ENCODE data around the gene PRR16.
"Not testable (repeated sequence)": the region's sequence is repeated elsewhere in the genome, so short reads cannot be mapped to it uniquely, and the experiment has no call there.

PRR16 gene

DNA sequence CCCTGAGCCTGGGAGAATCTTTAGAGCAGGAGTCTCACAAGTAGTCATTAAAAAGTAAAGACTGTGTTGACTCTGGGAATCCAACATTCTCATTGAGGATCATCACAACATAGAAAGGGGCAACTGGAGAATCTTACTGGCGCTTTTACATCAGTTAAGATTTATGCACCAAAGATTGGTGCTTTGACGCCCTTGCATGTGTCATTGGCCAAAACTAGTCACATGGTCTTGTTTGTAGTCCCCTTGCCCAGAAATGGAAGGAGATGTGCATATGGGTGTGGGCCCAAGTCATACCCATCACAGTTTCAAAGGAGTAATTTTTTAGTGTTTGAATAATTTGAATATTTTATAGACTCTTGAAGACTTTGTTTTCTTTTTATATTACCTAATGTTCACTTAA, 228.2 kb downstream of the PRR16 start:
- no peaks in the 10 kb centered on the region for H3K4me1 ChIP-seq (ENCODE audit: insufficient read depth, insufficient read length)
- H3K9ac ChIP-seq (ENCODE audit: insufficient read length, low read depth): no peak overlapping the region
- peaks cover 20% of the 10 kb centered on the region for H3K9me3 ChIP-seq (ENCODE audit: insufficient read depth, low read length)
- DNase-seq (ENCODE audit: low read depth, low spot score): no peak
- H3K4me3 ChIP-seq (ENCODE audit: insufficient read length, low read depth): no peak overlapping the region
- no peaks in the 10 kb centered on the region for H3K36me3 ChIP-seq (ENCODE audit: insufficient read depth, insufficient read length, low read length)
- no peak for TF ChIP-seq YY1 (IDR thresholded peaks at IDR 0.05; ENCODE audit: insufficient read depth, insufficient read length)
- no peak for TF ChIP-seq ZNF274 (IDR thresholded peaks at IDR 0.05; ENCODE audit: low read depth, low read length)
- H3K27me3 ChIP-seq (ENCODE audit: insufficient read depth, insufficient read length): no peaks in the 10 kb centered on the region

DNA sequence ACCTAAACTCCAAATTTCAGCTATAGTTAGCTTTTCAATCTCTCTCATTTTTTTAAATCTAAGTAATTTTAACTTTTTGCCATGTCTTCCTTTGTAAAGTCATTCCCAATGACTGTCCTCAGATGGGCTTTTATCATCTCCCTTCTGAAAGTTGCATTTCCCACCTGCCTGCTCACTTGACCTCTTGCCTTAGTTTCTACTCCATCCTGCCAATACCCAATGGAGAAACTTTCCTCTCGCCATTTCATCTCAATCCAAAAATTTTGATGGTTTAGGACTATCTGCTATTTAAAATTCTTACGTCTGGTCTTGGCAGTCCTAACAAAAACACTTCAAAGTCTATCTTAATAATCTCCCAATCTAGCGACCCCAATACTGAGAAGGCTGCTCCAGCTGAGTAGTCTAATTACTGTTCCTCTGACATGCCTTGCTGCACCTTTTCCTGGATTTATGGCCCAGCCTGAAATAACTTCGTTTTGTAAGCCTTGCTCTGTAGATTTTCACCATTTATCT, 231.3 kb downstream of the PRR16 start:
- no peaks in the 10 kb centered on the region for H3K27me3 ChIP-seq (ENCODE audit: insufficient read depth, insufficient read length)
- no peak overlapping the region for H3K4me3 ChIP-seq (ENCODE audit: insufficient read length, low read depth)
- H3K9ac ChIP-seq (ENCODE audit: insufficient read length, low read depth): no peak overlapping the region
- H3K9me3 ChIP-seq (ENCODE audit: insufficient read depth, low read length): peaks cover 20% of the 10 kb centered on the region
- TF ChIP-seq SUZ12 (IDR thresholded peaks at IDR 0.05; ENCODE audit: extremely low read depth, insufficient read depth, insufficient read length): no peak
- no peak for TF ChIP-seq ZNF274 (IDR thresholded peaks at IDR 0.05; ENCODE audit: low read depth, low read length)
- TF ChIP-seq YY1 (IDR thresholded peaks at IDR 0.05; ENCODE audit: insufficient read depth, insufficient read length): no peak
- H3K4me1 ChIP-seq (ENCODE audit: insufficient read depth, insufficient read length): no peaks in the 10 kb centered on the region
- H3K36me3 ChIP-seq (ENCODE audit: insufficient read depth, insufficient read length, low read length): no peaks in the 10 kb centered on the region
- DNase-seq (ENCODE audit: low read depth, low spot score): no peak

DNA sequence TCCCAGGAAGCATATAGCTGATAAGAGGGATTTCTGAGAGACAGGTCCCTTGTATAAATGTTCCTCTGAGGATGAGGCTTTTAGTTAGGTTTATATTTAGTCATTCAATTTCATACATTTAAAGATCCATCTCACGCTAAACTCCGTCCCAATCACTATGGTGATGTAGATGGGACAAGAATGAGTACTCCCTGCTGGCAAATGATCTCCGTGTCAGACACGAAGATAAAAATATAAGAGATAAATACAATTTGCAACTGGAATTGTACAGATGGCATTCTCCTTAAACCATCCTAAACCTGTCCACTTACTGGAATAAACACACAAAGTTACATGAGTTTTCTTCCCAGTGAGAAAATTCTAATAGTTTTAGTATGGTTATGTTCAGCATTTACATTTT, 233.0 kb downstream of the PRR16 start:
- Histone ChIP-seq H3K27me3 (ENCODE audit: insufficient read depth, insufficient read length) (no peaks in the 10 kb centered on the region), H3K4me3 (ENCODE audit: insufficient read length, low read depth) (no peak overlapping the region), H3K9ac (ENCODE audit: insufficient read length, low read depth) (no peak overlapping the region), H3K4me1 (ENCODE audit: insufficient read depth, insufficient read length) (no peaks in the 10 kb centered on the region), H3K9me3 (ENCODE audit: insufficient read depth, low read length) (peaks cover 20% of the 10 kb centered on the region), H3K36me3 (ENCODE audit: insufficient read depth, insufficient read length, low read length) (no peaks in the 10 kb centered on the region)
- TF ChIP-seq YY1 (IDR thresholded peaks at IDR 0.05; ENCODE audit: insufficient read depth, insufficient read length) (no peak), ZNF274 (IDR thresholded peaks at IDR 0.05; ENCODE audit: low read depth, low read length) (no peak), SUZ12 (IDR thresholded peaks at IDR 0.05; ENCODE audit: extremely low read depth, insufficient read depth, insufficient read length) (no peak)
- DNase-seq (ENCODE audit: low read depth, low spot score): no peak

DNA sequence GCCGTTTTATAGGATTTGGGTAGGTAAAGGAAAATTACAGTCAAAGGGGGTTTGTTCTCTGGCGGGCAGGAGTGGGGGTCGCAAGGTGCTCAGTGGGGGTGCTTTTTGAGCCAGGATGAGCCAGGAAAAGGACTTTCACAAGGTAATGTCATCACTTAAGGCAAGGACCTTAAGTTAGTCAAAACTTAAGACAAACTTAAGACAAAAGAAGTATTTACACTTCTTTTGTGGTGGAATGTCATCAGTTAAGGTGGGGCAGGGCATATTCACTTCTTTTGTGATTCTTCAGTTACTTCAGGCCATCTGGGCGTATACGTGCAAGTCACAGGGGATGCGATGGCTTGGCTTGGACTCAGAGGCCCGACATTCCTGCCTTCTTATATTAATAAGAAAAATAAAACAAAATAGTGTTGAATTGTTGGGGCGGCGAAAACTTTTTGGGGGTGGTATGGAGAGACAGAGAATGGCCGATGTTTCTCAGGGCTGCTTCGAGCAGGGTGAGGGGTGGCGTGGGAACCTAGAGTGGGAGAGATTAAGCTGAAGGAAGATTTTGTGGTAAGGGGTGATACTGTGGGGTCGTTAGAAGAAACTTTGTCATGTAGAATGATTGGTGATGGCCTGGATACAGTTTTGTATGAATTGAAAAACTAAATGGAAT, 233.7 kb downstream of the PRR16 start:
- not testable (repeated sequence) for H3K36me3 ChIP-seq (ENCODE audit: insufficient read depth, insufficient read length, low read length); DNase-seq (ENCODE audit: low read depth, low spot score); H3K9ac ChIP-seq (ENCODE audit: insufficient read length, low read depth); H3K27me3 ChIP-seq (ENCODE audit: insufficient read depth, insufficient read length); H3K4me3 ChIP-seq (ENCODE audit: insufficient read length, low read depth); H3K4me1 ChIP-seq (ENCODE audit: insufficient read depth, insufficient read length)
- H3K9me3 ChIP-seq (ENCODE audit: insufficient read depth, low read length): peaks cover 20% of the 10 kb centered on the region

DNA sequence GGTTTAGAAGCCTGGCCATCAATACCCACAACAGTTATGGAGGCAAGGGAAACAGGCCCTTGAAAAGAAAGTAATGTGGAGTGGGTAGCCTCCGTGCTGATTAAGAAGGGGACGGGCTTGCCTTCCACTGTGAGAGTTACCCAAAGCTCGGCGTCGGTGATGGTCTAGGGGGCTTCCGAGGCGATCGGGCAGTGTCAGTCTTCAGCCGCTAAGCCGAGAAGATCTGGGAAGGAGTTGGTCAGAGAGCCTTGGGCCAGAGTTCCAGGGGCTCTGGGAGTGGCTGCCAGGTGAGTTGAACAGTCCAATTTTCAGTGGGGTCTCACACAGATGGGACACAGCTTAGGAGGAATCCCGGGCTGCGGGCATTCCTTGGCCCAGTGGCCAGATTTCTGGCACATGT, 236.6 kb downstream of the PRR16 start:
- not testable (repeated sequence) for H3K36me3 ChIP-seq (ENCODE audit: insufficient read depth, insufficient read length, low read length); DNase-seq (ENCODE audit: low read depth, low spot score); H3K9ac ChIP-seq (ENCODE audit: insufficient read length, low read depth); H3K27me3 ChIP-seq (ENCODE audit: insufficient read depth, insufficient read length); H3K4me3 ChIP-seq (ENCODE audit: insufficient read length, low read depth); H3K4me1 ChIP-seq (ENCODE audit: insufficient read depth, insufficient read length)
- peaks cover 17% of the 10 kb centered on the region; the same call in 1 of the 2 replicates for H3K9me3 ChIP-seq (ENCODE audit: insufficient read depth, low read length)

DNA sequence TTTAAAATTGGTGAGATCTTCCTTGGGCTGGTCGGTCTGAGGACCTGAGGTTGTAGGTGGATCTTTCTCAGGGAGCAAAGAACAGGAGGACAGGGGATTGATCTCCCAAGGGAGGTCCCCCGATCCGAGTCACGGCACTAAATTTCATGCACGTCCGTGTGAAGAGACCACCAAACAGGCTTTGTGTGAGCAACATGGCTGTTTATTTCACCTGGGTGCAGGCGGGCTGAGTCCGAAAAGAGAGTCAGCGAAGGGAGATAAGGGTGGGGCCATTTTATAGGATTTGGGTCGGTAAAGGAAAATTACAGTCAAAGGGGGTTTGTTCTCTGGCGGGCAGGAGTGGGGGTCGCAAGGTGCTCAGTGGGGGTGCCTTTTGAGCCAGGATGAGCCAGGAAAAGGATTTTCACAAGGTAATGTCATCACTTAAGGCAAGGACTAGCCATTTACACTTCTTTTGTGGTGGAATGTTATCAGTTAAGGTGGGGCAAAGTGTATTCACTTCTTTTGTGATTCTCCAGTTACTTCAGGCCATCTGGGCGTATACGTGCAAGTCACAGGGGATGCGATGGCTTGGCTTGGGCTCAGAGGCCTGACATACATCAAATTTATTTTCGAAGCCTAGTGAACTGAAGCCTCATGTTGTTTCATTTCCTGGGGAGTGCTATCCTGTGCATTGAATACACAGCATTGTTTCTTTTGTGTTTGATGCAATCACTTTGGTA, 238.9 kb downstream of the PRR16 start:
- not testable (repeated sequence) for DNase-seq (ENCODE audit: low read depth, low spot score); H3K9me3 ChIP-seq (ENCODE audit: insufficient read depth, low read length); H3K4me1 ChIP-seq (ENCODE audit: insufficient read depth, insufficient read length); H3K36me3 ChIP-seq (ENCODE audit: insufficient read depth, insufficient read length, low read length); H3K27me3 ChIP-seq (ENCODE audit: insufficient read depth, insufficient read length)
- H3K4me3 ChIP-seq (ENCODE audit: insufficient read length, low read depth): peak overlapping the region; percentile 53
- peak overlapping the region; percentile 77 for H3K9ac ChIP-seq (ENCODE audit: insufficient read length, low read depth)

DNA sequence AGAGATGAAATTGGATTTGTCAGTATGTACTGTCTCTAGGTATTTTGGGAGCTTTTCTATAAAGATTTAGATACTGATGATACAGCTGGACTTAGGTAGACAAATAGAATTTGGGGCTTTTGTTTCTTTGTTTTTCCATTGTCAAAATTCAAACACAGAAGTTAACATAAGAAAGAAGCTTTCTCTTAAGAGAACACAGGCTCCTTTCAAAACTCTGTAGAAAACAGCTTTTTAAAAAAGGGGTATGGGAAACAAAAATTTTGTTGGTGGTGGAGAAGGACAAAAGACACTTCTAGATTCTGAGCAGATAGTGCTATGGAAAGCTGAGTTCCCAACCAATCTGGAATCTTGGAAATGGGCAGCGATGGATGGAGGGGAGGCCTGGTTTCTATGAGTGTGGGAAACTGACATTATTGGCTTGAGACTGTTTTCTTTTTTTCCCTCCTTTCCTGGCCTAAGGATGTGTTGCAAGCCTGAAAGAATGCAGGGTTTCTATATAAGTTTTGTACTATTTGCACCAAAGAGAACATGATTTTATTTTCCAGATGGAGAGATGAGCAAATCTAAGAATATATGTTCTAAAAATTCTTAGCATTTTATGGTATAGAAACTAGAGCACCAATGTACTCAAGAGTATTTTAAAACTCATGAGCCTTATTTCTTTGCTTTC, 240.0 kb downstream of the PRR16 start:
- Histone ChIP-seq H3K4me1 (ENCODE audit: insufficient read depth, insufficient read length) (peaks cover 2% of the 10 kb centered on the region), H3K9ac (ENCODE audit: insufficient read length, low read depth) (no peak overlapping the region)

More for the DNA sequence above, 240.0 kb downstream of the PRR16 start:
- DNase-seq (ENCODE audit: low read depth, low spot score): no peak
- H3K36me3 ChIP-seq (ENCODE audit: insufficient read depth, insufficient read length, low read length): no peaks in the 10 kb centered on the region
- H3K27me3 ChIP-seq (ENCODE audit: insufficient read depth, insufficient read length): peaks cover 5% of the 10 kb centered on the region
- no peaks in the 10 kb centered on the region; the same call in 1 of the 2 replicates for H3K9me3 ChIP-seq (ENCODE audit: insufficient read depth, low read length)
- H3K4me3 ChIP-seq (ENCODE audit: insufficient read length, low read depth): no peak overlapping the region
- TF ChIP-seq YY1 (IDR thresholded peaks at IDR 0.05; ENCODE audit: insufficient read depth, insufficient read length): no peak
- no peak for TF ChIP-seq ZNF274 (IDR thresholded peaks at IDR 0.05; ENCODE audit: low read depth, low read length)
- no peak for TF ChIP-seq SUZ12 (IDR thresholded peaks at IDR 0.05; ENCODE audit: extremely low read depth, insufficient read depth, insufficient read length)
